OCI-LY7 (cell line): ENCODE measurements around the gene MAN1C1. TPM values are rescaled to one million over a fixed set of nuclear protein-coding genes. Genes with fewer than 3 reads are reported as not detected.

ENCODE experiments used
- BruUV-seq: library from RNA; stranded (reverse); fragments of 400-500 nt; replicated peaks from 2 replicates; lab custom pipeline; 2021; lab: Mats Ljungman, UMichigan
- CTCF ChIA-PET: fragments of 300-600 bp; sonication (Branson Sonifier 250); formaldehyde crosslinking; loops from one replicate; lab custom pipeline; 2022; ENCODE audit warnings: antibody characterized with exemption; ENCODE audit not compliant: unreplicated experiment; lab: Charles Lee
- POLR2A ChIA-PET: fragments of 300-600 bp; sonication (Branson Sonifier 250); formaldehyde crosslinking; loops from one replicate; lab custom pipeline; 2022; ENCODE audit warnings: antibody characterized with exemption; lab: Charles Lee
- DNase-seq: peaks from one replicate; pipeline ENCODE4 v3.0.0-alpha.2; 2015; ENCODE audit warnings: low spot score
- H2AFZ ChIP-seq: fragments of 200-600 bp; sonication (generic), shearing (Covaris generic); 2 replicates; pipeline ENCODE4 v1.6.1; 2014; ENCODE audit warnings: mild to moderate bottlenecking, antibody characterized with exemption, low read length, moderate library complexity
- H3K27ac ChIP-seq: fragments of 200-600 bp; sonication (generic); 2 replicates; pipeline ENCODE4 v1.5.1; 2014; ENCODE audit warnings: mixed run types, low read depth, mild to moderate bottlenecking, moderate library complexity, low read length, inconsistent platforms; ENCODE audit not compliant: poor library complexity, severe bottlenecking
- H3K36me3 ChIP-seq: fragments of 200-600 bp; sonication (generic); 2 replicates; pipeline ENCODE4 v1.6.1; 2014; ENCODE audit warnings: mild to moderate bottlenecking, antibody characterized with exemption, low read length, moderate library complexity, mixed read lengths; ENCODE audit not compliant: insufficient read depth
- H3K4me1 ChIP-seq: fragments of 200-600 bp; sonication (generic); 2 replicates; pipeline ENCODE4 v1.5.1; 2014; ENCODE audit warnings: mild to moderate bottlenecking, low read length; ENCODE audit not compliant: insufficient read depth, poor library complexity, severe bottlenecking
- H3K4me2 ChIP-seq: fragments of 200-600 bp; sonication (generic); 2 replicates; pipeline ENCODE4 v1.6.1; 2014; ENCODE audit warnings: mild to moderate bottlenecking, low read length
- H3K4me3 ChIP-seq: fragments of 200-600 bp; sonication (generic); 2 replicates; pipeline ENCODE4 v1.5.1; 2014; ENCODE audit warnings: mild to moderate bottlenecking, low read depth, low read length; ENCODE audit not compliant: poor library complexity, severe bottlenecking
- H3K79me2 ChIP-seq: fragments of 200-600 bp; sonication (generic); 2 replicates; pipeline ENCODE4 v1.6.1; 2016; ENCODE audit warnings: low read depth, mild to moderate bottlenecking, low read length, moderate library complexity, mixed read lengths; ENCODE audit not compliant: insufficient read depth
- H3K9me2 ChIP-seq: fragments of 200-600 bp; sonication (generic); 2 replicates; pipeline ENCODE4 v1.6.1; 2016; ENCODE audit warnings: mild to moderate bottlenecking, low read length, mixed read lengths; ENCODE audit not compliant: insufficient read depth
- H3K9me3 ChIP-seq: fragments of 200-600 bp; sonication (generic); 2 replicates; pipeline ENCODE4 v1.6.1; 2014; ENCODE audit warnings: mild to moderate bottlenecking, mixed run types, low read length, mixed read lengths
- H4K20me1 ChIP-seq: fragments of 200-600 bp; sonication (generic); 2 replicates; pipeline ENCODE4 v1.6.1; 2014; ENCODE audit warnings: mild to moderate bottlenecking, antibody characterized with exemption, low read length, moderate library complexity, mixed read lengths; ENCODE audit not compliant: insufficient read depth
- CTCF ChIP-seq: fragments of 200-600 bp; sonication (generic); conservative IDR thresholded peaks from 2 replicates; pipeline ENCODE4 v1.5.1; 2014; ENCODE audit warnings: mild to moderate bottlenecking, antibody characterized with exemption, low read length, moderate library complexity, mixed read lengths
- EZH2phosphoT487 ChIP-seq: fragments of 200-600 bp; sonication (generic); IDR thresholded peaks from 2 replicates; pipeline ENCODE4 v1.6.1; 2018; ENCODE audit warnings: low read depth, borderline replicate concordance, mild to moderate bottlenecking, mixed run types, antibody characterized with exemption, low read length, moderate library complexity, mixed read lengths
- intact Hi-C: fragments of 100-400 bp; cut with micrococcal nuclease; formaldehyde crosslinking; loops from one replicate; pipeline ENCODE4 v1.10.0; 2022; ENCODE audit not compliant: unreplicated experiment
- total RNA-seq, 2 experiments: library from RNA; depleted of rRNA in 1 of 2; stranded (reverse); fragments of >200 nt in 1 of 2; shearing (Covaris generic) in 1 of 2; gene quantifications; 2 replicates each; pipeline ENCODE4 v1.2.3, GENCODE V29; 2014 to 2022

The MAN1C1 gene
- total RNA-seq, 2 experiments from 2014 or later: 3.0 to 4.9 TPM

DNA sequence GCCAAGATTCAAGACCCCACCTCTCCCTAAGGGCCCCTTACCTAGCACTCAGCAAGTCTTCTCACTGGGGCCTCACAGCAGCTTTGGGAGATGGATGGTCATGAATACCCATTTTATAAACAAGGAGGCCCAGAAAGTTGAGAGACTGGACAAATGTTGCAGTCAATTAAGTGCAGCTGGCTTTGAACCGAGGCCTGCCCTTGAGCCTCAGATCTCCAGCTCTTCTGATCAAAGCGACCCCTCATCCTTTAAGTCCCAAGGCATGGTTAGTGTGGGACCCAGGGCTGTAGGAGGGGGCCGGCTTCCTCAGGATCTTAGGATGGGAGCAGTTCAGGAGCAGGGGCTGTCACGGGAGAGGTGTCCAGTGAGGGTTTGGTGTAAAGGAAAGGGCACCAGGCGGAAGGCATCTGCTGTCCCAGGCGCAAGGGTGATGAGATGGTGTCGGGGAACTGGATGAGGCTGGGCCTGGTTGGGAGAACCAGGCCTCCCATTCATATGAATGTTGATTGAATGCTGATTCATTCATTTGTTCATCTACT, 198.0 kb downstream of the MAN1C1 start:
- Histone ChIP-seq H4K20me1 (no peaks in the 10 kb centered on the region), H3K9me3 (no peaks in the 10 kb centered on the region), H3K9me2 (no peaks in the 10 kb centered on the region), H2AFZ (no peak overlapping the region), H3K79me2 (no peaks in the 10 kb centered on the region), H3K27ac (no peak overlapping the region), H3K4me1 (peaks cover 33% of the 10 kb centered on the region), H3K4me2 (no peak overlapping the region), H3K36me3 (no peaks in the 10 kb centered on the region), H3K4me3 (no peak overlapping the region)
- no TSS peak for BruUV-seq
- ChIA-PET CTCF (interaction anchor here (0.6 kb wide), 1 partner anchor 183 kb away, joined by 5 read pairs; the partner anchor contains the start of gene PAFAH2), POLR2A (interaction anchor here (0.6 kb wide), 1 partner anchor 11 kb away, joined by 3 read pairs; no protein-coding TSS in a partner anchor)
- no peak for DNase-seq
- no peak for TF ChIP-seq EZH2phosphoT487
- no peak for TF ChIP-seq CTCF
- intact Hi-C loops: loop anchor here (5.0 kb wide), 2 partner anchors 197 to 292 kb away; partner anchors contain the start of gene MAN1C1

DNA sequence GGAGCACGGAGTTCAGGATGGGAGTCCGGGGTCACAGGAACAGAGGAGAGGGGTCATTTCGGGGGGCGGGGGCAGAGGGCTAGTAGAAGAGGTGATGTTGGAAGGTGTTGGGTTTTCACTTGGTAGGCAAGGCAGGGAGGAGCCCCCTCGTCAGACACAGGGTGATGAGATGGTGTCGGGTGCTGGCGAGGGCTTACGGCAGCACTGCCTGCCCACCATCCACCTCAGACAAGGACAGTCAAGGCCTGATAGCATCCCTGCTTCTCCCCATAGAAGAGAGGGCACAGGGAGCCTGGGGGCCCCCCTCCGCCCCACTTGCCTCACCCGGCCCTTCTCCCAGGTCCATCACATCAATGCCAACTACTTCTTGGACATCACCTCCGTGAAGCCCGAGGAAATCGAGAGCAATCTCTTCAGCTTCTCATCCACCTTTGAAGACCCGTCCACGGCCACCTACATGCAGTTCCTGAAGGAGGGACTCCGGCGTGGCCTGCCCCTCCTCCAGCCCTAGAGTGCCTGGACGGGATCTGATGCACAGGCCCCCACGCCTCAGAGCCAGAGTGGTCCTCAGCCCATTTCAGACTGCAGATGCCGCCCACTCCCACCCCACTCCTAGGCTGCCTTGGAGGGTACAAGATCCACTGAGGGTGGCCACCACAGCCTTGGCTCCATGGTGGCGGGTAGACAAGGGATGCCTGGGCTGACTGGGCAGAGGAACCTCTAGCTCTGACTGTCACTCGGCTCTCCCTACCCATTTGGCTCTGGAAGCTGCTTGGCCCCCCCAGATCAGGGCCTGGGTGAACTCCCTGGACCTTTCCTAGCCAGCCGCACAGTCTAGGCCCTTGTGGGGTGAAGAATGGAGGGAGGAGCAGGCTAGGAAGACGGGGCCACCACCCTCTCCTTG, 198.9 kb downstream of the MAN1C1 start:
- no peaks in the 10 kb centered on the region for H3K9me2 ChIP-seq
- no peak for DNase-seq
- CTCF ChIA-PET: interaction anchor here (0.6 kb wide), 1 partner anchor 182 kb away, joined by 5 read pairs; the partner anchor contains the start of gene PAFAH2
- TF ChIP-seq CTCF (no peak), EZH2phosphoT487 (no peak)
- intact Hi-C loops: no loop called here
- H3K4me2 ChIP-seq: no peak overlapping the region
- H3K4me3 ChIP-seq: no peak overlapping the region
- H3K36me3 ChIP-seq: no peaks in the 10 kb centered on the region
- H3K9me3 ChIP-seq: no peaks in the 10 kb centered on the region
- no peak overlapping the region for H3K27ac ChIP-seq
- POLR2A ChIA-PET: interaction anchor here (0.6 kb wide), 1 partner anchor 191 kb away, joined by 3 read pairs; no protein-coding TSS in a partner anchor
- no TSS peak for BruUV-seq
- H2AFZ ChIP-seq: no peak overlapping the region
- H3K4me1 ChIP-seq: peaks cover 25% of the 10 kb centered on the region
- no peaks in the 10 kb centered on the region for H4K20me1 ChIP-seq
- H3K79me2 ChIP-seq: no peaks in the 10 kb centered on the region
